Glomerular endothelial cell (primary cell): ENCODE data around the gene MC2R. TPM values are rescaled to one million over a fixed set of nuclear protein-coding genes. Genes with fewer than 3 reads are reported as not detected.

Experiments used
- DNase-seq: peaks from one replicate; pipeline ENCODE4 v3.0.0-alpha.2; 2011; ENCODE audit warnings: low read depth, low spot score; ENCODE audit errors: extremely low read depth
- total RNA-seq: library from RNA; depleted of rRNA; stranded (reverse); fragments of >200 nt; gene quantifications from 2 replicates; pipeline ENCODE4 v1.2.3, GENCODE V29; 2015

Gene MC2R
- total RNA-seq, result not detected in 2 replicates

DNA sequence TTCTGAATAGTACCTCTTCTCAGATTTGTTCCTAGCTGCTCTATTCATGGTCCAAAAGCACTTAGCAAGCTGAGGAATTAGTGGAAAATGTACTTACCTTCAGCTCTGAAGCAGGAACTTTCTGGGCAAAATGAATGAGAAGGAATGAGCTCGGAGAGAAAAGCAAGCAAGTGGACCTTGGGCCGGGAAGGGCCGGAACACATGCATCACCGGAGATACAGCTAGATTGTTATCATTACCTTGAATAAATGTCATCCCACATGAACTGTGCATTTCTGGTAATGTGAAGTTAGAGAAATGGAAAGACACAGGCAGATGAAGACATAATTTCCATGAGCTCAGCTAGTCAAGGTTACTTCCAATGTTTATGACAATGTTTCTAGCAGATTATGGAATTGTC is at the start of gene MC2R:
MC2R (minus strand) TSS at position 146 of the 400 bp plus-strand sequence. CDS start 30,018 bp downstream, outside the sequence.
- no peak for DNase-seq

DNA sequence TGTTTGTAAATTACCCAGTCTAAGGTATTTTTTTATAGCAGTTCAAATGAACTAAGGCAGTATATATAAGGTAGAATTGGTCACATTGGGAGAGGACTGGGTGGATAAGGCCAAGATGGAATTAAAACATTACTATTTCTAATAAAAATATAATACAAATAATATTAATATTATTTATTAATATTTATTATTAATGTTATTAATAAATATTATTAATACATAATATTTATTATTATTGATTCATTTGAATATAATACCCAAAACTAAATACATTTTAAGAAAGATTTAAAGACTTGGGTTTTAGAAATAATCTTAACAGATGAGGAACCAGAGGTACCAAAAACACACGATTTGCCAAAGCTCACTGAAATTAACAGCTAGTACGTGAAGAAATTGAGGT is 30.5 kb upstream of the MC2R start:
- no peak for DNase-seq

DNA sequence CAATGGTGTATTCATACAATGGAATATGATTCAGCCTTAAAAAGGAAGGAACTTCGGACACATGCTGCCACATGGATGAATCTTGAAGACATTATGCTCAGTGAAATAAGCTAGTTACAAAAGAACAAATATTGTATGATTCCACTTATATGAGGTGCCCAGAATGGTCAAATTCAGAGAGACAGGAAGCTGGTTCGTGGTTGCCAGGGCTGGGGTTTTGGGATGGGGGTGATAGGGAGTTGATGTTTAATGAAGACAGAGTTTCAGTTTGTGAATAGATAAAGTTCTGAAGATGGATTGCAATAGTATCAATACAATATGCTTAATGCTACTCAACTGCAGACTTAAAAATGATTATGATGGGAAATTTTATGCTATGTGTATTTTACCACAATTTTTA is 28.0 kb upstream of the MC2R start:
- DNase-seq, result no peak

DNA sequence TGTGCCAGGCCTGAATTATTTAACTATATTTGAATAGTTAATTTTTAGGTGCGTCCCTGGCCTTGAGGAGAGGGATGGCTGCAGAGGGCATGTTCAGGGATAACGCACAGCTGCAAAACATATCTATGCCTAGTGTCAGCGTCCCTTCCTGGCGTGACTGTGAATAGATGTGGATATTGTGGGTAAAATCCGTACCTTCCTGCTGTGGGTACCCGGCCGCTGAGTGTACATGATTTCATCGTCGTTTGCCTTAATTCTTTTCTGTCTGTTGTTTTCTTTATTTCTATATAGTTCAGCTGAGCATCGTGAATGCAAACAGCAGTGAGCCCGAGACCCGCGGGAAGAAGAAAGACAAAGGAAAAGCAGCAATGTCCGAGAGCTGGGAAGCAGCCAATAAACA is 25.0 kb upstream of the MC2R start:
- DNase-seq, result no peak

DNA sequence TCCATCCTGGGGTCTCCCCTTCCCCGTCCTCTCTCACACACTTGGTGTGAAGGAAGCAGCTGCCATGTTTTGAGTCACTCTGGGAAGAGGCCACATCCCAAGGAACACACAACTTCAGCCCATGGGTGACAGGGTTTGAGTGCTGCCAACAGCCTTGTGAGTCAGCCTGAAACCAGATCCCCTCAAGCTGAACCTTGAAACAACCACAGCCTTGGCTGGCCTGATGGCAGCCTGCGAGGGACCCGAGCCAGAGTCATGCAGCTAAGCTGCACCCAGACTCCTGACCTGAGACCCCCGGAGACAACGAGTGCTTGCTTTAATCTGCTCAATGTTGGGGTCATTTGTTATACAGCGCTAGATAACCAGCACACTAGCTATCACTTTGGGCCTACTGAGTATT is 19.3 kb upstream of the MC2R start:
- DNase-seq, result no peak

DNA sequence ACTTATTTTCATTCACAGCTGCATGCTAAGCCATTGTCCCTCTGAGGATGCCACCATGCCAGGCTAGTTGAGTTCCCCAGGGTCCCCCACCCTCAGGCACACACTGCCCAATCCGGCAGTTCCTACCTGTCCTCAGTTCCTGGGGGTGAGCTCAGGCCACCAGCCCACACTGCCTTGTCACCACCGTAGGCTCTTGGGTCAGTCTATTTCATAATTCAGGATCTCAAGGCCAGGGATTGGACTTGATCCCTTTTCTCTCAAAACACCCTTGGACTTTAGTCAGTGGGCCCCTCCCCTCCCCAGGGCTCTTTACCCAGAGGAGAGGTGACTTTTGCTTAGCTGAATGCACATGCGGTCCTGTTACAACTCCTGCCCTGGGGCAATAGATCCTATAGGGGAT is 18.7 kb upstream of the MC2R start:
- DNase-seq, result no peak

DNA sequence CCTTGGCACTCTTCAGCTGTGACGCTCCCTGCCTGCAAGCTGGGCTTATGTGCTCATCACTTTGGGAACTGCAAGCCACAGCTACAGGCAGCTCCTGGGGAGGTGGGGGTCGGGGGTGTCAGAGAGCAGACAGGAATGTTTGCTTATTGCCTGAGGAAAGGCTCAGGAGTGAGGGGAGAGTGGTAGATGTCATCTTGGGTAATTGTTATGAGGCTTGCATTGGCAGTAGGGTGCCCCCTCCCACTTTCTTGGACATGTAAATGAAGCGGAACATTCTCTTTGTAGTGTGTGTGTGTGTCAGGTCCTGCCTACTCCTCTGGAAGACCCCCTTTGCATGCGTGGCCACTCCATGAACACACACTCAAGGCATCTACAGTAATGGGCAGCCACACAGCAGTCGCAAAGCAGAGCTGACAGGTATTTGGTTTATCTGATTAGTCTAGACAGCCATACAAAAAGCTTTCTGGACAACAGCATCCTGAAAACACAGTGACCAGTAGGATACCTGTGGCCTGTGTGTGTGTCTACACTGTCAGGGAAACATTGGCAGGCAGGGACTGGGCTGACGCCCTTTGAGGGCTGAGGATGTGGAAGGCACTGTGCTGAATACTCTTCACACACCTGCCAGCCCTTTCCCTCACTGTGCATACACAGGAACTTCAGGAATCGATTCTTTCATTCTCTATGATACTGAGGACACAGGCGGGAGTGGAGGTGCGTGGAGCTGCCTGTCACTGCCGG is 17.1 kb upstream of the MC2R start:
- DNase-seq, result no peak

DNA sequence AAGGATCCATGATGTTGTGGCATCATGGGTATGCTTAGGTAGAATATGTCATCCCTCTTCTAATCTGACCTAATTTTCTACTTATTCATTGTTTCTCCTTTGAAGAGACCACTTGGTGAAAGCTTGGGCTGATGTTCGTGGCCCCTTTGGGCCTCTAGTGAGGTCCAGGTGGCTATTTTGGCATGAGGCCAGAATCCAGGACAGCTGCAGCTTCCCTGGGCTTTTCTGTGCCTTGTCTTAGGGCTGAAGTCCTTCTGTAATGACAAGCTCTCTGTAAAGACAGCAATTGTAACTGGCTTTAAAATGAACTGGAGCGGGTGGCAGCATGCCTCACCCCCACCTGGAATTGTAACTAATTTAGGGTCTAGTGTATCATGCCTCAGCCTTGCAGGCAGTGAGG is 15.6 kb upstream of the MC2R start:
- DNase-seq, result no peak

DNA sequence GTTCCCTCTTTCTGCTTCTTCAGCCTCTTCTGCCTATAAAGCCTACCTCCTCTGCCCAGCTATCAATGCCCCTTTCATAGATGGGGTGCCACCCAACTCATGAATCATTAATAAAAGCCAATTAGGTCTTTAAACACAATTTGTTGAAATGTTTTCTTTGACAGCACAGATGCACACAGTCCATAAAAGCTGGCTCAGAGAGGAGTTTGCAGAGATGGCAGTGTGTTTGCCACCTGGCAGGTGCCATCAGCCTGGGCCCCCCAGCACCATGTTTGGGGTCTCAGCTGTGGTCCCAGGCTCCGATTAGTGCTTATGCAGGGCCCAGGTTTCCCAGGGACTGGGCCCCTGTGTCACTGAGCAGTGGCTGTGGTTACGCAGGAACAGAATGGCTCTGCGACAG is 7.9 kb upstream of the MC2R start:
- DNase-seq, result no peak

DNA sequence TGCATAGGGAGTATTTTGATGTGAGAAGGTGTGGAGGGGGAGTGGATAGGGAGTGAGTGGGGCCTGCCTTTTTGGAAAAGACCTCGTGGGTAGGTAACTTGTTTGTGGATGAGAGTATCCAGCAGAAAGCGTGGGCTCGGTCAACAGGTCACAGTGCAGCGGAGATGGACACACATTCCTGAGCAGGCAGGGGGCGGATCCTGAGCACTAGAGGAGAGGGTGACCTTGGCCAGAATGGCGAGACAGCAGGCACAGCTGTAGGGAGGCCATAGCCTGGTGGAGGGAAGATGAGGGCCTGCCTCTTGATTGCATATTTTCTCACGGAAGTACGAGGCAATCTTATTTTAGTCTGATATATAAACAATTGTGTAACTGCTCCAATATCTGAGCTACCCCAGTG is 3.6 kb upstream of the MC2R start:
- DNase-seq, result no peak

DNA sequence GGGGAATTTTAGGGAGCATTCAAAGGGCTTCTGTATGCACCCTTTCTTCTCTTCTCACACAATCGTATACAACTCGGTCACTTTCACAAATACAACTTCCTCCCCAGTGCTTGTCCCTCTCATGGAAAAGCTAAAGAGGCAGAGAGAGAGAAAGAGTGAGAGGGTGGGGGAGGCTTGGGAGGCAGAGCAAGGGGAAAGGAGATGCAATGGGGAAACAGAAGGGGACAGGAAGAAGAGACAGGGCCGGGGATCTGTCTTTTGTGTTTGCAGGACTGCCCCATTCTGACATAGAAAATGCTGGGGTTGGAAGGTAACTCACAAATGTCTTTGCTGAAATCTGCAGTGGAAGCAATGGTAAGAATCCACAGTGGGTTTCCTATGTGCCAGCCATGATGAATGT is 2.1 kb upstream of the MC2R start:
- no peak for DNase-seq

DNA sequence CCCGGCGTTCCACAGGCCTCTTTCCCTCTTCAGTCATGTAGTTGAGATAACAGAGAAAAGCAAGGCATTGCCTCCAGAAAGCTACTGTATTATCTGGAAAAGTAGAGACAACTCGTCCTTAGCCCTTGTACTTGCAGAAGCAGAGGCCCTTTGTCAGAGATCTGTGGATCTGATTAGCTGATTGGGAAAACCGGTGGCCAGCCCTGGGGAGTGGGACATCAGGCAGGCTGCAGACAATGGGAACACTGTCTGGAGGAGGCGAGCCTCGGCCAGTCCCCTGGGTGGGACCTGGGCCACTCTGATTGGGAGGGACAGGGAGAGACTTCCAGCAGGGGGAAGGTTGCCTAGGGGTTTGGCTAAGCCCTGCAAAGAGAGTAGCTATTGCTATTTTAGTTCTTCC is 1.2 kb upstream of the MC2R start:
- no peak for DNase-seq

DNA sequence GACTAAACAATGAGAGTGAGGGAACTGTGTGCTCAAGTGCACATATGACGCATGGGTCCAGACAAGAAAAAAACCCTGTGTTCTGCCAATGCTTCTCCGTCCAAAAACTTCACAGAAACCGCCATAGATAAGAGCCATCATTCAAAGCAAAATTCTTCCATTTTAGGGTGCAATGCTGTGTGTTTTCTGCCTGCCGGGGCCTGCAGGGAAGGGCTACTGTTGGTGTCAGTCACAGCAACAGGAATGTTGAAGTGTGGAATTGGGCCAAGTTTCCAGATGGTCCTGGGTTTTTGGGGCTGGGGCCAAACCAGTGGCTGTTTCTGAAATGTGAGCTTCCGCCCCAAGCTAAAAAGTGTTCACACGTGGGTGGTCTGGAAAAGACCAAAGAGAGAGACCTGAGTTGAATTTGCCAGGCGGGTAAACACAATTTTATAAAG is 677 bp upstream of the MC2R start:
- DNase-seq, result no peak

DNA sequence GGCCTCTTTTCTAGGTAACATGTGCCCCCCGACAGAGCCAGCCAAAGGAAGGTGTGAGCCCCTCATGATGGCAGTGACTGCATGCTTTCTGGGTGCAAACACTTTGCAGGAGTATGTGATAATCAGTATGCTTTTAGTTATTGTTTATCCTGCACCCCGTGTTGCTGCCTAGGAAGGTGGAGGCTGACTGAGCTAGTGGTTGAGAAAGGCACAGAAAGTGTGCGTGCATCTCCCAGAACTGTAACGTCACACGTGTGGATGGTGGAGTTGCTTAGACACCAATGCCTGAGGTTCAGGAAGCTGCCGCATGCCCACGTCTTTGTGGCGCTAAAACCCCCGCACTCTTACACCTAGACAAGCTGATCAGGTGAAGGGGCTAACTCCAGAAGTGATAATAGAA is 580 bp downstream of the MC2R start:
- DNase-seq, result no peak

DNA sequence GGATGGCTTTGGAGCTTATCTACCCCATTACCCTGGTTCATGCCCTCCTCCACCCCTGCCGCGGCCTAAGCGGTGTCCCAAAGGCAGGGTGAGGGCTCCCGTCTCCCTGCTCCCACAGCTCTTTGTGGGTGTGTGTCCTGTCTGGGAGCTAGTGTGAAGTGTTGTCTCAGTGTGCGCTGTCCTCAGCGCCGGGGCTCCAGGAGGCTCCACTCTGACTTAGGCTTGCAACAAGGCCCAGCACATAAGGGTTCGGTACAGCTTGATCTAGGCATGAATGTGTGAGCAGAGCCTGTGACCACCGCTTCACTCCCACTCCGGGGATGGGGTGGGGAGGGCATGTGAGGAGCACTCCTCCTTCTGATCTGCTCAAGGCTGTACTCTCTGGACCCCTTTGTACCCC is 1.2 kb downstream of the MC2R start:
- DNase-seq, result no peak

DNA sequence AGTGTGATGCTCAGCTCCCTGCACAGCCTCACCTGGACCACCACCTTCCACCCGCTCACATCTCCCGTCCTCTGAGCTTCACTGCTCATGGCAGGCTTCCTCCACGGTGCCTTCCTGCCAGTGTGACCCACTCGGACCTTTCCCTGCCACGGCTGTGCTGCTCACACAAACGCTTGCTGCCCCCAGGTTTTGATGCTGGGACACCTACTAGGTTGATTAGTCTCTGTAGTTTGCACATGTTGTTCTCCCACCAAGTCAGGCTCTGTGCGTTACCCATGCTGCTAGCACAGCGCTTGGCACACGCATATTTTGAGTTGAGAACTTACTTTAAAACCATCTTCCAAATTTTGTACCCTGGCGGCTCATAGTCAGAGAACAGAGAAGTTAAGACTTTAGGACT is 2.1 kb downstream of the MC2R start:
- DNase-seq, result no peak

DNA sequence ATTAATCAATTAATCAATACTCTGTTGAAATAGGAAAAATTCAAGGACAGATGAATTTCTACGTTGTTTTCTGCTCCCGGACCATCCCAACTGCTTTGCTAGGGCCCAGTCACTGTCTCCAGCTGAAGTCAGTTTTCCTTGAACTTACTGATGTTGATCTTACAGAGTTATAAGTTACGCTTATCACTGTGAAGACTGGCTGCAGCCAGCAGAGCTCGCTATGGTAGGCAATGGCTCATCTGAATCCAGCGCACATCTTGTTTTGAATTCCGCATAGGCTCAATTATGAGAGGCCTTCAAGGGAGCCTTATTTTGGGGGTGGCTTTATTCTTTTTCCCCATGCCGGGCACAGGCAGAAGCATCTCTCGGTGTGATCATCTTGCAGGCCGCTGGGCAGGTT is 2.7 kb downstream of the MC2R start:
- DNase-seq, result no peak

DNA sequence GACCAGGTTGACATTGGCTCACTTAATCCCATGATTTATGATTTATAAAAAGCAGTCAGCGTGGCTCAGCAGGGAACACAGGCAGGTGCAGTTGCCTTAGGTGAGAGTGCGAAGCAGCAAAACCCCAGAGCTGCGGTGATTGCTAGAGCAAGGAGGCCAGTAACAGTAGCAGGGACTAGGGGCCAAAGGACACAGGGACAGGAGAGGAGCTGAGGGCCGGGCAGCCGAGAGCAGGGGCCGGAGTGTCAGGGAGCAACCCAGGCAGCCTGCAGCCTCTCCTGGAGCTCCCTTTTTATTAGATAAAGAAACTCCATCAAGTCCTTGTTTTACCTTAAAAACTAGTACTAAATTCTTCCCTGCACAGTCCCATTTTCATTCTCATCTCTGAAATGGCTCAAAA is 4.3 kb downstream of the MC2R start:
- no peak for DNase-seq

DNA sequence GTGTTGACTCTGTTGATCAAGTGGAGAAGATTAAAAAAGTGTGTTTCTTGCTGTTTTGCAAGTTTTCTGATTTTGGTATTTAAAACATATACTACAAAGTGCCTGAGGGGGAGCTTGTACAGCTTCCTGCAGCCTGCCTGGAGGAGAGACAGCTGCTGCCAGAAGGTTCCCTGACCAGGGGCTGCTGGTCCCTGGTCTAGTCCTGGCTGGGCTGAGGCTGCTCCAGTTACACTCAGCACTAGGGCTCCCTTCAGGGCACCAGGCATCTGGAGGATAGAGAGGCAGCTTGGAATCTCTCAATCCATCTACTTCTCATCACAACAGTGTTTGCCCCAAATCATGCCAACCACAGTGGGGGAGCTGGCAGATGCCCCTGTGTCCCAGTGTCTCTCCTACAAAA is 4.8 kb downstream of the MC2R start:
- no peak for DNase-seq

DNA sequence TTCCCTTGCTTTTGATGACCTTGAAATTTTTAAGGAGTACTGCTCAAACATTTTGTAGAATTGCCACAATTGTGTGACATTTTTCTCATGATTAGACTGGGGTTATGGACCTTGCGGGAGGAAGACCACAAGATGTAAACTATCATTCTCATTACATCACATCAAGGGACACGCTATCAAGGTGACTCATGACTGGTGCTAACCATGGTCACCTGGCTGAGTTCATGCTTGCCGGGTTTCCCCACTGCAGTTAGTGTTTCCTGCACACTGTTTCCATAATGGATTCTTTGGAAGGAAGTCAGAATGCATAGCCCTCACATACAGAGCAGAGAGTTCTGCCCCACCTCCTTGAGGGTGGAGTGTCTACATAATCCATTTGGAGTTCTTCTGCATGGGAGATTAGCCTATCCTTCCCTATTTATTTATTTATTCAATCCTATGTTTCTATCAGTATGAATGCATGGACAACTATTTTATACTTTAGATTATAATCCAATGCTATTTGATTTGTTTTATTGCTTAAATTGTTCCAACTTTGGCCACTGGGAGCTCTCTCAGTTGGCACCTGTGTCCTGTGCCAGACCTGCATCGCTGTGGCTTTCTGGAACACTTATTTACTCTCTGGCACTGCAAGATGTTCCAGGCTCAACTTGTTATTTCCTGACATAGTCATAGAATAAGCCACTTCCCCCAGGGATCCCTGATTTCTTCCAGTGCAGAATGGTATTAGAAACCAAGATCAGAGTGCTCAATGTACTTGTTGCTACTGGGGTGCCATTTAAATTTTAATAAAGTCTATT is 6.0 kb downstream of the MC2R start:
- DNase-seq, result no peak

DNA sequence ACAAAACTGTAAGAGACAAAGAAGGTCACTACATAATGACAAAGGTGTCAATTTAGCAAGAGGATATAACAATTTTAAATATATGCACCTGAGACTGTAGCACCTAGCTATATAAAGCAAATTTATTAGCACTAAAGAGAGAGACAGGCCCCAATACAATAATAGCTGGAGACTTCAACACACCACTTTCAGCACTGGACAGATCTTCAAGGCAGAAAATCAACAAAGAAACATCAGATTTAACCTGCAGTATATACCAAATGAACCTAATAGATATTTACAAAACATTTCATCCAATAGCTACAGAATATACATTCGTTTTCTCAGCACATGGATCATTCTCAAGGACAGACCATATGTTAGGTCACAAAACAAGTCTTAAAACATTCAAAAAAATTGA is 14.7 kb downstream of the MC2R start:
- DNase-seq, result no peak

DNA sequence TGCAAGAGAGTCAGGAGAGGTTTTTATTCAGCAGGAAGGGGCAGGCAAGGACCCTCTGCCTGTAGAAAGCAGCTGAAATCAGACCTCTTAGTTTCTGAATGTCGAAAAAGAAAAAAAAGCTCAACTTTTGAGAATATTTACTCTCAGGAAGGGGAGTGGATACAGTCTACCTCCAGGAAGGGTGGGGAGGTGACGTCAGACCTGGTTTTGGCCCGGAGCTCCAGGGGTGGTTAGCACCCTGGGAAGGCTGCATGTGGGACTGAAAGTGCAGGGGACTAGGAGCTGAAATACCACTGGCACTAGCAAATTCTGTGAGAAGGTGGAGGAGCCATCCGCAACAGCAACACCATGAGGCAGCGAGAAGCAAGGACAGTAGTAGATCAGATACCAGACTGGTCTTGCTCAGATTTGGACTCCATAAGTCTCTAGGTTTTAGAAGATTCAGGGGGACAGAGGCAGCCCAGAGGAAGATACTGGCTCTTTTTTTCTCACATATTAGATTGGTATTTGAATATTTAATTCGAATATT is 19.8 kb downstream of the MC2R start:
- no peak for DNase-seq
